ENCODE results near the gene TREML2.

Gene TREML2

DNA sequence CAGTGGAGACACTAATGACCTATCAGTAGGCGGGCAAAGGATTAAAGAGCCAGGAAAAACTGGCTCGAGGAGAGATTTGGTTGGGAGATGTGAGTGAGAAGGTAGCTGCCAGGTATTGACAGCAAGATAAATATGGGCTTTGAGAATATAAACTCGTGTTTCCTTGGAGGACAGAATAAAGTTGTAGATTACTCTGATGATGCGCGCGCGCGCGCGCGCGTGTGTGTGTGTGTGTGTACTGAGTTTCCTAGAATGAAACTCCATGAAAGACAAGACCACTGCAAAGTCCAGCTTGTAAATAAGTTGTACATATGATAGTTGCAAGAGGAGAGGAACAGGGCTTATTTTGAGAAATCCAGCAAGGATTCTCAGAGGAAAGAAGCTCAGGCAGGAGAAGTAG lies 24.8 kb downstream of the TREML2 start:
- no peak for DNase-seq (ENCODE audit: low spot score)

DNA sequence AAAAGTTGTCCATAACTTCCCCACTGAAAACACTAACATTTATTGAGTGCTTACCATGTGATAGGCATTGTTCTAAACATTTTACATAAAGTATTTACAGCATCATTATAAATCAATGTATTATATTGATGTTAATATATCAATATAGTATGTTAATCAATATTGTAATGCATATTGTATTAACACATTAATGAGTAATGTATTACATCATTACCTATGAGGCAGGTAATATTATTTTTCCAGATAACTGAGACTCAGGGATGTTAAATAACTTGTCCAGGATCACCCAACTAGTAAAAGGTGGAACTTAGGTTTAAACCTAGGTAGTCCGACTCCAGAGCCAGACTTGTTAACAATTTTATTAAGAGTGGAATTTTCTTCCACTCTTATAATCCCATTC lies 25.9 kb downstream of the TREML2 start:
- DNase-seq (ENCODE audit: low spot score): no peak

GRCh38 chr6:41174610-41175009 lies 26.3 kb downstream of the TREML2 start:
- no peak for DNase-seq (ENCODE audit: low spot score)

- no peak for DNase-seq (ENCODE audit: low spot score)
Observed at GRCh38 chr6:41171908-41172307, 29.0 kb downstream of the TREML2 start.

DNA sequence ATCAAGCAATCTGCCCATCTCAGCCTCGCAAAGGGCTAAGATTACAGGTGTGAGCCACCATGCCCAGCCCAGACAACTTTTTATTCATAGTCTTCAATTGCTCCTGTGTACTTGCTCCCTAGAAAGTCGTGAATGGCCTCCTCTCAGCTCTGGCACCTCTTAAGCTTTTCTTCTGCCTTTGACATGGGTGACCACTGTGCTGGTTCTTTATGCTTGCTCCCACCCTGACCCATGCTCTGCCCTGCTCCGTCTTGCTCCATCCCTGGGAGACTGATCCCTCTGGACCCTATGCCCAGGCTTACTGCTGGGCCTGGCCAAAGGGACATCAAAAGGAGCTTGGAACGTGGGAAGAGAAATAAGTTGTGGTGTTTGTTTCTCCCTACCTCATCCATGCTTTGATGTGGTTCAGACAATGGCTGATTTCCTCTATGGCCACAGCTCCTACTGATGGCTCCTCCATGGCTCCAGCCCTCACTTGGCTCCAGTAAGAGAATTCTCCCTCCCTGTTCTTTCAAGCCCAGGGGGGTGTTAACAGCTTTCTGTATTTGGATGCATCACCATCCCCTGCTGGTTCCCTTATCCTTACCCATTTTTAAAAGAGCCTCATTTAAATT lies 30.3 kb downstream of the TREML2 start:
- no peak for DNase-seq (ENCODE audit: low spot score)

- no peak for DNase-seq (ENCODE audit: low spot score)
Observed at GRCh38 chr6:41167173-41167963, 33.6 kb downstream of the TREML2 start.

DNA sequence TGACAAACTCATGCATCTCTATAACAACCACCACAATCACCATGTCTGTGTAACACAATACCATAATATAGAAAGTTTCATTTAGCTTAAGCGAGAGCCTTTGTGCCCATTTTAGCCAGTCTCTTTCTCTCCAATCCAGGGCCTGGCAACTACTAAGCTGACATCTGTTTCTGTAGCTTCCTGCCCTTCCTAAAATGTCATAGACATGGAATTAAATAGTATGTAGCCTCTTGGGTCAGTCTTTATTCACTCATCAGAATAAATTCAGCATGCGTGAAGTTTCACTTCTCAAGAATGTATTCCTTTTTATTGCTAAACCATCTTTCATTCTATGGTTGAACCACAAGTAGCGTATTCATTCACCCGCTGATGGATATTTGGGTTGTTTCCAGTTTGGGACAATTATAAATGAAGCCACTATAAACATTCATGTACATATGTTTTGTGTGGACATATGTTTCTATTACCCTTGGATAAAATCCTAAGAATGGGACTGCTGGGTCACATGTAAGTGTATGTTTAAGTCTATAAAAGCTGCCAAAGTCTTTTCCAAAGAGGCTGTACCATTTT lies 36.3 kb downstream of the TREML2 start:
- no peak for DNase-seq (ENCODE audit: low spot score)

GRCh38 chr6:41163419-41163717 lies 37.6 kb downstream of the TREML2 start:
- no peak for DNase-seq (ENCODE audit: low spot score)

DNA sequence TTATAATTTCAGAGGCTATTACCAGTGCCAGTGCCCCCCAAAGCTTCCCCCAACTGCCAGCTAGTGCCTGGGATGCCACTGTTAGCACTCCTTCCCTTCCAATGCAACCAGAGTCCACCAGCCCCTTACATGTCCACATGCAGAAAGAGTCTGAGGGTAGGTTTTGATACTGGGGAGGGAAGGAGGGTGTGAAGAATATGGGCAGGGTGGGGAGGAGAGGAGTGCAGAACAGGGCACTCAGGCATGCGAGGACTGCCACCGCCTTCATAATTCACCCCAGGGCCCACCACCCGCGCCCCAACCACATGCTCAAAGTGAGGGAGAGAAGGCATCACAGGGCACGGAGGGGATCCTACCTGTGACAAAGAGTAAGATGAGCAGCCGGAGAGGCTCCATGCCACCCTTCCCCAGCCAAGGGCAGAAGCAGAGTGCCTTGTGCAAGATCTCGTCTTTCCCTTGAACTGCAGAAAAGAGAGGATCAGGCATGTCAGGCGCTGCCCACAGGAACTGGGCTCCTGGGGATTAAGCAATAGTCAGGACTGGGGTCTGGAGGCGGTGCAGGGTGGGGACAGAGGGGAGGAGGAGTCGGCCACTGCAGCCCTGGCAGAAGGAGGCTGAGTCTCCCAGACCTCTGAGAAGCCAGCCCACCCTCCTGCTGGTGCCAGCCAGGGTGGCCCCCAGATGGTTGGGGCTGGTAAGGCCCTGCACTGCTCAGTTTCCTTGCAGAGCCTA lies 38.1 kb downstream of the TREML2 start, which contains the start of gene TREM2:
TSS of gene TREM2 (minus strand) at position 430 of the 732 bp plus-strand sequence. CDS start at position 396, 34 bp downstream.
- DNase-seq (ENCODE audit: low spot score): no peak

GRCh38 chr6:41161851-41162552 lies 38.9 kb downstream of the TREML2 start:
- DNase-seq (ENCODE audit: low spot score): no peak

GRCh38 chr6:41161380-41161779 lies 39.6 kb downstream of the TREML2 start:
- DNase-seq (ENCODE audit: low spot score): no peak

DNA sequence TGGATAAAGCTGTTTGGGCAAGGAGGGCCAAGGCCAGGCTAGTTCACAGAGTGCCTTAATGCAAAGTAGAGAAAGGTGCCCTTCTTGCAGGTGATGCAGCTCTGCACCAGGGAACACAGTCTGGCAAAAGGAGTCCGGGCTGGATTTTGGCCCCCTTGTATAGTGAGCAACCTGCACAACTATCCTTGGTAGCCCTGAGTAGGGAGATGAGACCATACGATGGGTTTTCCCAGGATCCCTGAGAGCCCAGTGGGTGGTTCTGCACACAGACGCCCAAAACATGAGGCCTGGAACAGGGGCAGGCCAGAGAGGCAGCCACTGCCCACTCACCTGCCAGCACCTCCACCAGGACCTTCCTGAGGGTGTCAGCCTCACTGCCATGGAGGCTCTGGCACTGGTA lies 40.0 kb downstream of the TREML2 start:
- no peak for DNase-seq (ENCODE audit: low spot score)

DNA sequence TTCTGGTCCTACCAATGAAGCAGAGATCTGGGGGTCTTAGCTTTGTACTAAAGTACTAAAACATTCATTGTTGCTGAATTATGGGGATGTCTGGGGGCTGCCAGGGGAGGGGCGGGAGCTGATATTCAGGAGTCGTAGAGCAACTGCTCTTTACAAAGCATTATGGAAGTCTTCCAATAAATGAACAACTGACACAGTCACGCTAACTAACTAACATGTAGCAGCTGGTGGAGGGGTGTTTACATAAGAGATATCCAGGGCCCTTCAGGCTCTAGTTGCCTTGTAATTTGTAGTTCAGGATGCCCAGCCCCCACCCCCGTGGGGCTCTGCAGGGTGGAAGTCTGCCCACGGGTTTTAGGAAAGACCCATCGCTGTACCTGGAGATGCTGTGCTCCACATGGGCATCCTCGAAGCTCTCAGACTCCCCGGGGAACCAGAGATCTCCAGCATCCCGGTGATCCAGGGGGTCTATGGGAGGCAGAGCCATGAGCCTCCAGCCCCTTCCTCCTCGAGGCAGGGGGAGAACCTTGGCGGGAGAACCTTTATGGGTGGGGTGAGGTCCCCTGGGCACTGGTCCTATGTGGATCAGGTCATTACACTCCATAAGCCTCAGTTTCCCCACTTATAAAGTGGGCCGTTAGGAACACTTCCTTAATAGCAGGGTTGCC lies 41.4 kb downstream of the TREML2 start:
- DNase-seq (ENCODE audit: low spot score): no peak

DNA sequence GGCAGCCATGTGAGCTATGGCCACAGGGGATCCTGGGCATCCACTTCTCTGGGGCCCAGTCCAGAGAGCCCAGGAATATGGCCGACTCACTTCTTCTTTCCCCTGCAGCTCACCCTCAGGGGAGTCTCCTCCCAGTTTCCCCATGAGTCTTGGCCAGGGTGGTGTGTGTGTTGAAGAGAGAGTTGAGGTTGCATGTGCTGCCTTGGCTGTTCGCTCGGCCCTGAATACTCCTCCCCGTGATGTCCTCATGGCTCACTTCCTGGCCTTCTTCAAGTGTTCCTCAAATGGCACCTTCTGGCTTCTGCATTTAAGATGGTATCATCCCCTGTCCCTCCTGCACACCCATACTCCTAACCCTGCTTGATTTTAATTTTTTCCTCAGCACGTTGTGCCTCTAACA lies 43.6 kb downstream of the TREML2 start:
- DNase-seq (ENCODE audit: low spot score): no peak

DNA sequence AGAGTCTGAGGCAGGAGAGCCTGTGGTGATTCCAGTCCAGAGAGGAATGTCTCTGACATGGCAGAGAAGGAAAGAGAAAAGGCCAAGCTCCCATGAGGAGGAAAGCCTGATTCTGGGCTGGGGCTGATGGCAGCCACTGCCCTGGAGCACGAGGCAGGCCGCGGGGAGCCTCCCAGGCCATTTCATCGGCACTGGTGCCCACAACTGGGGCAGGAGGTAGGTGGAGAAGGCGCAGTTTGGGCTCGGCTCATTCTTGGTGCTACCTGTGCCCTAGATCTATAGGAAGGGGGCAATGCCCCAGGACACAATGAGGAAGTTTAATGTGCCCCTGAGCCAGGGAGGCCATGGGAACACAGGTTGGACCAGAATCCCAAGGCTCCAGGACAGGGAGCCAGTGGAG lies 44.2 kb downstream of the TREML2 start:
- DNase-seq (ENCODE audit: low spot score): no peak

DNA sequence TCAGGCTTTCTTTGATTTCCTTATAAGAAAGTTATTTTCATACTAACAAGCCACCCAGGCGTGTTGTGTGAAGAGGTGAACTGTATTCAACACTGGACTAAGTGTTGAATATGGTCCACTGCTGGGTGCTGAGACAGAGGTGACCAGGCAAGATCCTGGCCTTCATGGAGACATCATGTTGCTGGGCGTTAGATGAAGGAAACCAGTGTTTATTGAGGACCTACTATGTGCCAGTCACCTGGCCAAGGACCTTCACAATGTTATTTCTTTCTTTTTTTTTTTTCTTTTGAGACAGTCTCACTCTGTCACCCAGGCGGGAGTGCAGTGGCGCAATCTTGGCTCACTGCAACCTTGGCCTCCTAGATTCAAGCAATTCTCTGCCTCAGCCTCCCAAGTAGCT lies 44.9 kb downstream of the TREML2 start:
- no peak for DNase-seq (ENCODE audit: low spot score)

- no peak for DNase-seq (ENCODE audit: low spot score)
Observed at GRCh38 chr6:41155132-41155805, 45.7 kb downstream of the TREML2 start.

DNA sequence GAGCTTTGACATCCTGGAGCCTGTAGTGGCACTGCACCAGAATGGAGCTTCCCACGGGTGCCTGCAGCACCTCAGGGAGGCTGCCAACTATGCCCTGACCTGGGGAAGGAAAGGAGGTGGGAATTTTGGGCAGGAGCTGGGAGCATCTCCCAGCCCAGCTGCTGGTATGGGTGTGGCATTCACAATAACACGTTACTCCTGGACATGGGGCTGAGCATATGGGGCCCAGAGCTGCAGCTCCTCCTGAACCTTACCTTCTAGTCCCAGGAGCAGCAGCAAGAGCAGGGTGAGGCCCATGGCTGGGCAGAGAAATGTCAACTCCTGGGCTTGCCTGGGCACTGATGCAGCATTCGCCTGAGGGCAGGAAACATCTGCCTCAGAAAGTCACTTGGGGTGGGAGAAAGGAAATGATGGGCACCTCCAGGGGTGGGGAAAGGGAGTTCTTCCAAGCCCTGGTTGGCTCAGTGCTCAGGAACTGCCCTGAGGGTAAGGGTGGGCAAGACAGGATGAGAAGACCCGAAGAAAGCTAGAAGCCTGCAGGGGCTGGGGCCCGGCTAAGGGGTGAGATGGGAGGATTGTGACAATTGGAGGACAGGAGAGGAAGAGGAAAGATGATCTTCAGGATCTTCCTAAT lies 46.8 kb downstream of the TREML2 start, which contains the start of gene TREML1:
TSS of gene TREML1 (minus strand) at position 356 of the 634 bp plus-strand sequence. CDS start at position 297, 59 bp downstream.
- DNase-seq (ENCODE audit: low spot score): no peak

DNA sequence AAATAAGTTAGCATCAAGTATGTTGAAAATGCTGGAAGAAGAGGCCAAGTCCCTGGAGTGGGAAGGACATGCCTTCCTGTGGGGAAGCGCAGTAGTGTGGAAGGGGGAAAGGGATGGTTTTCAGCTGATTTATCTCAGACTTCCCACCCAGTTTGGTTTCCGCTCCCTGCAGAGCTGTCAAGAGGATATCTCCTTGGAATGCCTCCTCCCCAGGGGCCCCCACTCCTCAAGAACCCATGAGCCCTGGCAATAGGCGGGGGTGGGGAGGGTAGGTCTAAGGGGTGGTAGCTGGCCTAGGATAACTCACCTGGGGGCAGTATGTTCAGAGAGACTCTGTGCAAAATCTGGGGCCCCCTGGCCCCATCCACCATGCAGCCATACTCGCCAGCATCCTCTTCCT lies 47.5 kb downstream of the TREML2 start:
- DNase-seq (ENCODE audit: low spot score): no peak

DNA sequence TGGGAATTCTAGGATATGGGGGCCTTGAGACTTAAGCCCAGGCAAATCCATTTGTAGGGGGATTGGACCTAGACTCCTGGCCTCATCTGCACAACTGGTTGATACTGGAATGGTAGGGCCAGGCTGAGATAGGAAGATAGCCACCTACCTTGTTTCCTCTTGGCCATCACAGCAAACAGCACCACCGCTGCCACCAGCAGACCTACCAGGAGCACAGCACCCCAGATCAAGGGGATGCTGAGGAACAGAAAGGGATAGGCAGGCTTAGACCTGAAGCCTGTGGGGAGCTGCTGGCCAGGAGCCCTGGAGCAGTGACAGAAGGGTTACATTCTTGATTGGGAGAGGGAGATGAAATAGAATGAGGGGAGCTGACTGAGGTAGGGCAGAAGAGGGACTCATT lies 50.3 kb downstream of the TREML2 start:
- no peak for DNase-seq (ENCODE audit: low spot score)

DNA sequence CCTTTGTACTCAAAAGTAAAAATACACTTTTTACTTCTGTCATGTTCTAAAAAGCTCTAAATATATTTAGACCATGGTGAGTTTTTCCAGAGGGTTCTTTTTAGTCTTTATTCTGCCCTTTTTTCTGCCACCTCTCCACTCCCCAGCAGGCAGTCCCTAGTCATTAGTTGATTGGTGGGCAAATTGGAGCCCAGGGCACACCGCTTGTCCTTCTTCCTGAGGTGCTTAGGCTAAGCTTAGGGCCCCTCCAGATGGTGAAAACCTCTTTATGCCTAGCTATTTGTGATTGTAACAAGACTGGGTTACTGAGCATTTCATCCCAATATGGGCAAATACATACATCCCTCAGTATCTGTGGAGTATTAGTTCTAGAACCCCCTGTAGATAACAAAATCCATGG lies 53.0 kb downstream of the TREML2 start:
- no peak for DNase-seq (ENCODE audit: low spot score)

Data from hematopoietic multipotent progenitor cell treated with erythropoietin and hydrocortisone succinate and interleukin-3 and kit ligand, for 17 days (in vitro differentiated cells).